HFF-Myc (cell line): ENCODE data around the gene MACF1.

Experiments
- DNase-seq: peaks from one replicate; pipeline ENCODE4 v3.0.0-alpha.2; 2011; ENCODE audit warnings: low read depth; ENCODE audit errors: extremely low read depth
- H3K4me3 ChIP-seq: replicated peaks from 2 replicates; pipeline ENCODE4 v1.5.1; 2011; ENCODE audit warnings: low read depth, mild to moderate bottlenecking, control low read depth, low read length
- CTCF ChIP-seq: IDR thresholded peaks from 2 replicates; pipeline ENCODE4 v1.5.1; 2012; ENCODE audit warnings: mild to moderate bottlenecking, low read depth, low read length, control low read depth; ENCODE audit errors: missing control alignments

MACF1 gene

GRCh38 chr1:39272027-39272797, 67.7 kb downstream of the MACF1 start:
- DNase-seq: no peak
- no peak overlapping the region for H3K4me3 ChIP-seq
- TF ChIP-seq CTCF: no peak

GRCh38 chr1:39272798-39273469, 68.4 kb downstream of the MACF1 start:
- TF ChIP-seq CTCF: no peak
- DNase-seq: no peak

GRCh38 chr1:39275836-39276507, 71.5 kb downstream of the MACF1 start:
- TF ChIP-seq CTCF: no peak
- DNase-seq: no peak
- H3K4me3 ChIP-seq: no peak overlapping the region

More at GRCh38 chr1:39272798-39273469, 68.4 kb downstream of the MACF1 start:
- no peak overlapping the region for H3K4me3 ChIP-seq

- DNase-seq: no peak
- H3K4me3 ChIP-seq: no peak overlapping the region
- no peak for TF ChIP-seq CTCF
Observed at GRCh38 chr1:39277879-39278278, 73.4 kb downstream of the MACF1 start.

- DNase-seq: no peak
- H3K4me3 ChIP-seq: no peak overlapping the region
- no peak for TF ChIP-seq CTCF
Observed at GRCh38 chr1:39282537-39283216, 78.2 kb downstream of the MACF1 start.

- no peak for TF ChIP-seq CTCF
- DNase-seq: no peak
- H3K4me3 ChIP-seq: no peak overlapping the region
Observed at GRCh38 chr1:39283858-39284257, 79.4 kb downstream of the MACF1 start.
